Esophagus muscularis mucosa (tissue), 4 donors: Measurements from ENCODE around the gene SYNDIG1L. TPM values are rescaled to one million over a fixed set of nuclear protein-coding genes. Genes with fewer than 3 reads are reported as not detected.

ENCODE experiments used
- DNase-seq: peaks from one replicate; pipeline ENCODE4 v3.0.0-alpha.2; 2017; ENCODE audit errors: extremely low spot score
- H3K27ac ChIP-seq, 4 donors: fragments of 200-600 bp; sonication (generic); replicated peaks in 1 of 4; 1 replicate in 3 of 4; 2 replicates in 1 of 4; pipeline ENCODE4 v1.5.1; 2016 to 2019; ENCODE audit warnings: mild to moderate bottlenecking in 1 of 4
- H3K27me3 ChIP-seq, 4 donors: fragments of 200-600 bp; sonication (generic); one replicate each; pipeline versions ENCODE4 v1.5.1 to v1.6.0; 2016 to 2019
- H3K36me3 ChIP-seq, 4 donors: fragments of 200-600 bp; sonication (generic); one replicate each; pipeline ENCODE4 v1.5.1; 2016 to 2019
- H3K4me1 ChIP-seq, 4 donors: fragments of 200-600 bp; sonication (generic); one replicate each; pipeline ENCODE4 v1.5.1; 2016 to 2019
- H3K4me3 ChIP-seq, 4 donors: fragments of 200-600 bp; sonication (generic); 1 replicate in 2 of 4; 2 replicates in 2 of 4; pipeline ENCODE4 v1.5.1; 2016 to 2019; ENCODE audit warnings: mild to moderate bottlenecking in 4 of 4, moderate library complexity in 1 of 4
- H3K9me3 ChIP-seq, 4 donors: fragments of 200-600 bp; sonication (generic); 1 replicate in 3 of 4; 2 replicates in 1 of 4; pipeline ENCODE4 v1.5.1; 2016 to 2019
- EP300 ChIP-seq: sonication (generic); formaldehyde crosslinking; IDR thresholded peaks from one replicate; pipeline ENCODE4 v1.6.1; 2017; ENCODE audit warnings: antibody characterized with exemption
- POLR2A ChIP-seq: fragments of 450-650 bp; IDR thresholded peaks from one replicate; pipeline ENCODE4 v1.6.1; 2017; ENCODE audit warnings: antibody characterized with exemption, moderate library complexity, mild to moderate bottlenecking, low read depth
- POLR2AphosphoS5 ChIP-seq, 2 donors: sonication (generic); formaldehyde crosslinking; IDR thresholded peaks; one replicate each; pipeline ENCODE4 v1.6.1; 2017; ENCODE audit warnings: antibody characterized with exemption in 2 of 2
- WGBS: methylation state at CpG from one replicate; pipeline ENCODE4 v1.1.5; 2018; 5-methylcytosine and 5-hydroxymethylcytosine counted together
- intact Hi-C: fragments of 100-400 bp; cut with DNase I; formaldehyde crosslinking; loops from one replicate; pipeline ENCODE4 v1.15.1; 2023
- total RNA-seq, 4 donors: library from RNA; depleted of rRNA; stranded (reverse); fragments of >200 nt; gene quantifications; one replicate each; pipeline versions ENCODE4 v1.1.0 to v1.2.1, GENCODE V29; 2016
- TF ChIP-seq, protein P1 (sequence below), 3 experiments: fragments of 200-600 bp in 2 of 3; fragments of 450-650 bp in 1 of 3; sonication (generic) in 2 of 3; IDR thresholded peaks; one replicate each; pipeline ENCODE4 v1.5.1; 2017 to 2019; ENCODE audit warnings: antibody characterized with exemption in 3 of 3, mild to moderate bottlenecking in 2 of 3, moderate library complexity in 1 of 3

The SYNDIG1L gene
- total RNA-seq, 4 donors from 2014 or later, result 0.29 to 0.65 (median 0.33) TPM; not detected in 1

- Histone ChIP-seq H3K27me3 (peaks cover 0 to 81% (median 7%) of the 10 kb centered on the region in 4 donors), H3K27ac (no peak overlapping the region), H3K36me3 (no peaks in the 10 kb centered on the region), H3K9me3 (no peaks in the 10 kb centered on the region), H3K4me3 (no peak overlapping the region), H3K4me1 (peaks cover 0 to 10% (median 8%) of the 10 kb centered on the region in 4 donors)
- WGBS, result 77% methylated on average over 5 of the region's 5 CpGs
- no peak for DNase-seq
- TF ChIP-seq, protein P1, sequence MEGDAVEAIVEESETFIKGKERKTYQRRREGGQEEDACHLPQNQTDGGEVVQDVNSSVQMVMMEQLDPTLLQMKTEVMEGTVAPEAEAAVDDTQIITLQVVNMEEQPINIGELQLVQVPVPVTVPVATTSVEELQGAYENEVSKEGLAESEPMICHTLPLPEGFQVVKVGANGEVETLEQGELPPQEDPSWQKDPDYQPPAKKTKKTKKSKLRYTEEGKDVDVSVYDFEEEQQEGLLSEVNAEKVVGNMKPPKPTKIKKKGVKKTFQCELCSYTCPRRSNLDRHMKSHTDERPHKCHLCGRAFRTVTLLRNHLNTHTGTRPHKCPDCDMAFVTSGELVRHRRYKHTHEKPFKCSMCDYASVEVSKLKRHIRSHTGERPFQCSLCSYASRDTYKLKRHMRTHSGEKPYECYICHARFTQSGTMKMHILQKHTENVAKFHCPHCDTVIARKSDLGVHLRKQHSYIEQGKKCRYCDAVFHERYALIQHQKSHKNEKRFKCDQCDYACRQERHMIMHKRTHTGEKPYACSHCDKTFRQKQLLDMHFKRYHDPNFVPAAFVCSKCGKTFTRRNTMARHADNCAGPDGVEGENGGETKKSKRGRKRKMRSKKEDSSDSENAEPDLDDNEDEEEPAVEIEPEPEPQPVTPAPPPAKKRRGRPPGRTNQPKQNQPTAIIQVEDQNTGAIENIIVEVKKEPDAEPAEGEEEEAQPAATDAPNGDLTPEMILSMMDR (IDR thresholded peaks at IDR 0.05), result no peak
- TF ChIP-seq POLR2AphosphoS5 (IDR thresholded peaks at IDR 0.05), result no peak
- TF ChIP-seq POLR2A, result no peak
- TF ChIP-seq EP300, result no peak
- intact Hi-C loops, result no loop called here
These were observed 4.0 kb downstream of the SYNDIG1L start for GRCh38 chr14:74421981-74422380.

DNA sequence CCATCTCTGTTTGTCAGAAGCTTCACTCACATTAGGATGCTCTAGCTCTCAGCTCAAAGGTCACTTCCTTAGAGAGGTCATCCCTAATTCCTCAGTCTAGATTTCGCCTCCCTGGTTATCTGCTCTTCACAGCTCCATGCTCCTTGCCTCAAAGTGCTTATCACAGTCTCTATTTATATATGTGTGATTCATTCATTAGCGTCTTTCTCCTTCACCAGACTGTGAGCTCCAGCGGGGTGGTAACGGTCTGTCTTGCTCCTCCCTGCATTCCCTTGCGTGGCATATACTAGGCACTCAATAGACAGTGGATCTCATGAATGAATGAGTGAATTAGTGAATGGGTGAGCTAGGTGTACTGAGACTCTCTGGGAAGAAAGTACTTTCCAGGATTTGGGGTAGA, 6.9 kb downstream of the SYNDIG1L start:
- DNase-seq, result no peak
- no peaks in the 10 kb centered on the region for H3K4me1 ChIP-seq
- H3K4me3 ChIP-seq, result no peak overlapping the region
- intact Hi-C loops, result no loop called here
- TF ChIP-seq POLR2A (no peak), POLR2AphosphoS5 (IDR thresholded peaks at IDR 0.05) (no peak), EP300 (no peak)
- TF ChIP-seq, protein P1 (IDR thresholded peaks at IDR 0.05), result no peak
- H3K27me3 ChIP-seq, result peaks cover 0 to 72% (median 0%) of the 10 kb centered on the region in 4 donors
- H3K27ac ChIP-seq, result no peak overlapping the region
- H3K36me3 ChIP-seq, result no peaks in the 10 kb centered on the region
- H3K9me3 ChIP-seq, result no peaks in the 10 kb centered on the region
- 54% methylated on average over 5 of the region's 5 CpGs for WGBS

GRCh38 chr14:74418031-74418430, 8.0 kb downstream of the SYNDIG1L start:
- no peak overlapping the region for H3K4me3 ChIP-seq
- H3K27me3 ChIP-seq, result peaks cover 0 to 64% (median 0%) of the 10 kb centered on the region in 4 donors
- no peak for DNase-seq
- no peaks in the 10 kb centered on the region for H3K9me3 ChIP-seq
- TF ChIP-seq POLR2AphosphoS5 (IDR thresholded peaks at IDR 0.05) (no peak), POLR2A (no peak), EP300 (no peak)
- TF ChIP-seq, protein P1 (IDR thresholded peaks at IDR 0.05), result no peak
- intact Hi-C loops, result no loop called here
- no peaks in the 10 kb centered on the region for H3K36me3 ChIP-seq
- whole genome bisulfite sequencing, result 40% methylated on average over 8 of the region's 8 CpGs
- H3K27ac ChIP-seq, result no peak overlapping the region
- H3K4me1 ChIP-seq, result no peaks in the 10 kb centered on the region

- no peaks in the 10 kb centered on the region for H3K36me3 ChIP-seq
- intact Hi-C loops, result no loop called here
- no peak overlapping the region for H3K4me3 ChIP-seq
- TF ChIP-seq POLR2AphosphoS5 (IDR thresholded peaks at IDR 0.05), result no peak
- TF ChIP-seq, protein P1 (IDR thresholded peaks at IDR 0.05), result no peak
- H3K27ac ChIP-seq, result no peak overlapping the region
- 20% methylated on average over 3 of the region's 3 CpGs for WGBS
- peaks cover 0 to 64% (median 0%) of the 10 kb centered on the region in 4 donors for H3K27me3 ChIP-seq
- no peaks in the 10 kb centered on the region for H3K9me3 ChIP-seq
- DNase-seq, result no peak
- H3K4me1 ChIP-seq, result no peaks in the 10 kb centered on the region
These were observed 8.4 kb downstream of the SYNDIG1L start for GRCh38 chr14:74417611-74418010.

- Histone ChIP-seq H3K4me1 (no peaks in the 10 kb centered on the region), H3K4me3 (no peak overlapping the region), H3K27me3 (peaks cover 0 to 65% (median 0%) of the 10 kb centered on the region in 4 donors), H3K9me3 (no peaks in the 10 kb centered on the region), H3K27ac (no peak overlapping the region), H3K36me3 (no peaks in the 10 kb centered on the region)
- intact Hi-C loops, result no loop called here
- TF ChIP-seq, protein P1 (IDR thresholded peaks at IDR 0.05), result no peak
- no peak for DNase-seq
- 36% methylated on average over 1 of the region's 1 CpG for WGBS
These were observed 8.8 kb downstream of the SYNDIG1L start for GRCh38 chr14:74417201-74417600.
